Nucleus accumbens (tissue), 56 donors: ENCODE measurements around the gene TGM2.

Experiments
- DNase-seq, 56 donors: peaks; one replicate each; lab custom pipeline; 2025; lab: John Stamatoyannopoulos, UW

Gene TGM2

DNA sequence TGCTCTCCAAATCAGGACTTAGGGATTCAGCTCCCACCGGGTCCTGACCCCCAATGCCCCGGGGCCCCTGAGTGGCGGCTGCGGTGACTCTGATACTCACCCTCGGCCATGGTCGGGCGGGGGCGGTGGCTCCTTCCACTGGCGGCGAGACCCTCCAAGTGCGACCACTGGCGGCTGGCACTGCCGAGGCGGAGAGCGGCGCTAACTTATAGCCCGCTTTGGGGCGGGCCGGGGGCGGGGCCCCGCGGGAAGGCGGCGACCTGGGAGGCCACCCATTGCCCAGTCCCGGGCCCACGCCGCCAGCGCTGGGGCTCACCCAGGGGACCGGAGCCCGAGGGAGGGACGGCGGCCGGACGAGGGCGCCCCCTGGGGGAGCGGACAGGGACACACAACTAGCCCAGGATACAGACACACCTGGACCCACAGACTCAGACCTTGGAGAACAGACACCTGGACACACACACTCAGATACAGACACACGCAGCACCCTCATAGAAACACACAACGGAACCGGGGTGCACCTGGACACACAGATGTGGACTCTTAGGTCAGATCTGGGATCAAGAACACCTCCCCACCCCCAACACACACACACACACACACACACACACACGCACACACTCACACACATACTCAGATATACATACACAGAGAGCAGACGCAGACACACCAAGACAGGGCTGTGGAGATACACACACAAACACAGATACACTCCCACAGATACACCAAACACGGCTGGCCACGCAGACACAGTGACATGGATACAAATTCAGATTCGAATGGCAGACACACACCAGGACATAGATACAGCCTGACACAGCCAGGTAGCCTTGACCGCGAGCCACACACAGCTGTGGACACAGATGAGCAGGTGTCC, at the start of gene TGM2:
TSS of gene TGM2 (minus strand) at position 182 of the 877 bp plus-strand sequence. CDS start at position 110, 72 bp downstream.
- DNase-seq = peak in 9 of 56 donors; percentile 3 to 49 (median 8)

DNA sequence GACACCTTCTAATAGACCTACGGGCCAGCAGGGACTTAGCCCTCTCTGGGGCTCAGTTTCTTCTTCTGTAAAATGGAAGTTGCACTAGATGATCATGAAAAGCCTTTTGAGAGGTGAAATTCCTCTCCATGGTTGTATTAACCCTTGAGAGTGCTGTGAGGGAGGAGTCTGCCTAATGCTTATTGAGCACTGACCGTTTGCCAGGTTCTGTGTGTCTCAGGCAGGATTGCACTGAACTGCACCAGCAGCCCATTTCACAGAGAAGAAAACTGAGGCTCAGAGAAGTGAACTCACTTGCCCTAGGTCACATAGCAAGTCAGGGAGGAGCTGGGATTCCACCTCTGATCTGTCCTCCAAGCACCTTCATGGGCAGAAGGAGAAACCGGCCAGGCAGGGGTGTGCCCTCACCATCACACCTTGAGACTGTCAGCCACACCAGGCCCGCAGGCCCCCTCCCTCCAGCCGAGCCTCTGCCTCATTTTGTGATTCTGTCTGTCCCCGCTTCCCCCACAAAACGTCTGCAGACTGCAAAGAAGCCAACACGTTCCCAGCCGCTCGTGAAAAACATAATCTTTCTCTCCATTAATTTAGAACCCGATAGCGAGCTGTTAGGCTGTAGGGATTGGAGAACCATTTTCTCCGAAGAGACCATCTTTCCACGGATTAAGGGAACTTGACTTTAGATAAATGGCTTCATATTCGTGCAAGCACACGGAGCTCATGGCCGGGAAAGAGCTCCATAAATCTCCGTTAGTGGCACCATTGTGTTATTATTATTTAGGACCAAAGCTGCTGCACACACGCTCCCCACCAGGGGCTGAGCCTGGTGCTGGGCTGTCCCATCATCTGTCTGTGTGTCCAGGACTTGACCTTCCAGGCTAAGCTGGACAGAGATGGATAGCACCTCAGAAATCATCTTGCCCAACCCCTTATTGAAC, 49.5 kb upstream of the TGM2 start:
- DNase-seq = no peak

DNA sequence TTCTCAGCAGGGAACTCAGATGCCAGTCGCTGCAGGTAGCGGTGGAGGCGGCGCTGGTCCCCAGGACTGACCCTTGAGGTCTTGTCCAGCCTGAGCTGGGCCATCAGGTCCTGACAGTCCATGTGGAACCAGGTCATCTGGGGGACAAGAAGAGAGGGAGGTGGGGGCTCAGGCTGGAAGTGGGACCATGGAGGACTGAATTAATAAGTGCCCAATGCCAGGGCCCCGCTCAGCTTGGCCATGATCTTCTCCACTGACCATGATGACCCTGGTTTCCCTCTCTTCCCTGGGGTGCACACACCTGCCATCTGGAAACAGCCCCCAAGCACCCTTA, 48.5 kb upstream of the TGM2 start:
- DNase-seq = no peak

DNA sequence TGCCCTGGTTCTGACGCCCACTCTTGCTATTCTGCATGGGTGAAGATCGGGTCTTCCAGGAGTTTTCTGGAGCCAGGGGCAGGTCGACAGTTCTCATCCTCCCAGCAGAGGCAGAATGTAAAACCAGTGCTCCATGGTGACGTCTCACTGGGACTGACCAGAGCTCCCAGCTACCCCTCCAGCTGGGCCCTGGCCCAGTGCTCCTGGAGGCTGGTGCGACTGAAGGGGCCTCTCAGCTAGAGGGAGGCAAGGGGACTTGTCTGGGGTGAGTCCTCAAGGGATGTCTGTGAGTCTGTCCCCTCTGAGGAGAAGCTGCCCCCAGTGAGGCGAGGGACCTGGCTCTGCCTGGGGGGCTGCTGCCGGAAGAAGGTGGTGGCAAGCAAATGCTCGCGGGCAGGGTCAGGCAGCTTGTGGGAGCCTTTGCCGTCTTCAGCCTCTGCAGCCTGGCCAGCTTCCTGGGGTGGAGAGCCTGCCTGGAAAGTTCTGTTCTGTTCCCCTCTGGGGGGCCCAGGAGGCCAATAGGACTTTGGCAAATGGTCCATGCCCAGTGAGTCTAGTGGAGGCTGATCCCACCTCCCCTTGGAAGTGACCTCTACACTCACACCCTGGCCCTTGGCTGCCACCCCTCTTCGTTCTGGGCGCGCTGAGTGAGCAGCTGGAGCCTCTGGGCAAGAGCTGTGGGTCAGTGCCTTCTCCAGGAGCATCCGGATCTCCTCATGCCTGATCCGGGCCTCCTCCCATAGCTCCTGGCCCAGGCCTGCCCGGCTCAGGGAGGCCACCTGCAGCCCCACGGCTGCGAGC, 47.9 kb upstream of the TGM2 start:
- DNase-seq = peak in 5 of 56 donors; percentile 7 to 45 (median 15)

DNA sequence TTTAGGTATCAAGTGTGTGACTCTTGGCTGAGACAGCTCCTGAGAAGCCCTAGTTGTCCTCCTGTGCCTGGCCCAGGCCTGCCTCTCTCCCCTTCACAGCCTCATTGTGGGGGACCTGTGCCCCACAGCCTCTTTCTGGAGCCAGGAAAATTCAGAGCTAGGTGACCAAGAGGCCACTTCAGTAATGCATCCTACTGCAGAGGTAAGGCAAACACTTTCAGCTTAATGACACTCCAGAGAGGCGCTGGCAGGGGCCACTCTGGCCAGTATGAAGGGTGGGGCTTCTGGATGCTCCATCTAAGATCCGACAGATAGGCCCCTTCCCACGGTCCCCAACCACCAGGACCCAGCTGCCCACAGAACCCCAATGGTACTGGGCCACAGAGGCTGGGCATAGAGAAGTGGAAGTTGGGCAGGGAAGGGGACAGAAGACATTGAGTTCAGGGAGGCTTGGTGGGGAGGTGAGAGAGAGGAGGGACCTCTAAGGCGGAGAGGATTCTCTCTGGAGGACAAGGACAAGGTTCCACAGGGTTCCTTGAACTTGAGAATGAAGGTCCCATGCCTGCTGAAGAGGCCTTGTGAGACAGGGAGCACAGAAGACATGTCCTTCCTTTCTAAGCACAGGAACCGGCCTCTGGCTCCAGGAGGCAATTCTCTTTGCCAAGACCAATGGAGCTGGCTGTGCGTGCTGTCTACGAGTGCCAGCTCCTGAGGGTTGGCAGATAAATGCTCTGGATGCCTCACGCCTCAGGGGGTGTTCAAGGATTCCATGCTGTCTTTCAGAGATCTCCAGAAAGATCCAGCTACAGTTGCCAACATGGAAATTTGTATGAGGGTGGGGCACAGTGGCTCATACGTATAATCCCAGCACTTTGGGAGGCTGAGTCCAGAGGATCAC, 46.4 kb upstream of the TGM2 start:
- DNase-seq = peak in 10 of 56 donors; percentile 11 to 37 (median 18)

GRCh38 chr20:38210741-38211140, 45.7 kb upstream of the TGM2 start:
- peak in 6 of 56 donors; percentile 4 to 31 (median 25) for DNase-seq

GRCh38 chr20:38209736-38210405, 44.8 kb upstream of the TGM2 start:
- no peak for DNase-seq

GRCh38 chr20:38209054-38209675, 44.1 kb upstream of the TGM2 start:
- DNase-seq = no peak

DNA sequence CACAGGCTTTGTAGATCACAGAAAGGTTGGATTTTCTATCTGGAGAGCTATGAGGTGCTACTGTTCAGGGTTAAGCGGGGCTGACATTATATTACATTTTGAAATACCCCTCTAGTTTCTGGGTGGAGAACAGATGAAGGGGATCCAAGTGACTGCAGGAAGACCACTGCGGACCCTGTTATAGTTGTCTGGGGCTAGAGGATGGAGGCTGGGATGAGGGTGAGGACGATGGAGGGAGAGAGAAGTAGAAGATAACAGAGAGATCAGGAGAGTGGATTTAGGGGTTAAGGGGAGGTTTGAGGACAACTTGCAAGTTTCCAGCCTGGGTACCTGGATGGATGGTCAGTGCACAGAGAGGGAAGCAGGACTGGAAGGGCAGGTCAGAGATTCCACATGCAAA, 43.5 kb upstream of the TGM2 start:
- DNase-seq = no peak

- DNase-seq = no peak
These were observed 43.0 kb upstream of the TGM2 start for GRCh38 chr20:38208088-38208487.

GRCh38 chr20:38207621-38208020, 42.6 kb upstream of the TGM2 start:
- no peak for DNase-seq

GRCh38 chr20:38205001-38205400, 39.9 kb upstream of the TGM2 start:
- DNase-seq = no peak

- DNase-seq = no peak
These were observed 38.9 kb upstream of the TGM2 start for GRCh38 chr20:38203981-38204357.

- peak in 25 of 56 donors; percentile 9 to 79 (median 50) for DNase-seq
These were observed 38.4 kb upstream of the TGM2 start for GRCh38 chr20:38203337-38203980.

GRCh38 chr20:38202982-38203293, 37.9 kb upstream of the TGM2 start:
- peak in 2 of 56 donors; percentile 45 to 50 for DNase-seq

DNA sequence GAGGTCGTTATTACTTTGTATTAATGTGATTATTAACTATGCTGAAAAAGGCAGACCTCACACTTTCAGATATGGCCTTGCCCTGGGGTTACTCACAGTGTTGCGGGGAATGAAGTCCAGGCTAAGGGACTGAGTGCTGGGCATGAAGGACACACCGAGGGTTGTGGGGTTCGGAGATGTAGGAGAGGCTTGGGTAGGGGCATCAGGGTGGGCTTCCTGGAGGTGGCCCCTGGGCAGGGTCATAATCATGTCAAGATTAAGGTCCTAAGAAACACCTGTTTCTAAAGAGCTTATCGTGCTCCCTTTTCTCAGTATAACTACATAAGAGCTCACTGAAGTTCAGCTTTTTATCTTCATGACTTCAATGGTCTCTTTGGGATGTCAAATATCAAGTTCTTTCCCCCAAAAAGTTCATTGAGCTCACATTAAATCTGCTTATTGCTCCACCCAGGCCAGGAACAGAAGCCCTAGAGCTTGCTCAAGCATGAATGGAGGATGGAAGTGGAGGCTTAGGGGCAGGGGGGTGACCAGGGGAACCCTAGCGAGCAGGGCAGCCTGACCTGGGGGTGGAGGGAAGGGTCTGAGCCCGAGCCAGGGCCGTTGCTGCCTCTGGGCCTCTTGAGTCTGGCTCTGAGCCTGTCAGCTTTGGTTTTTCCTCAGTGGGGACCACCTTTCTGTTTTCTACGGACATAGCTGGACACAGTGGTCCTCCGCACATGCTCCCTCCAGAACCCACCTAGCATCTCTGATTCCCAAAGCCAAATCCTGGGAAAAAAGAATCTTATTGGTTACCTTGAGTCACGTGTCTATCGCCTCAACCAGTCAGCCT, 37.3 kb upstream of the TGM2 start:
- DNase-seq = no peak

DNA sequence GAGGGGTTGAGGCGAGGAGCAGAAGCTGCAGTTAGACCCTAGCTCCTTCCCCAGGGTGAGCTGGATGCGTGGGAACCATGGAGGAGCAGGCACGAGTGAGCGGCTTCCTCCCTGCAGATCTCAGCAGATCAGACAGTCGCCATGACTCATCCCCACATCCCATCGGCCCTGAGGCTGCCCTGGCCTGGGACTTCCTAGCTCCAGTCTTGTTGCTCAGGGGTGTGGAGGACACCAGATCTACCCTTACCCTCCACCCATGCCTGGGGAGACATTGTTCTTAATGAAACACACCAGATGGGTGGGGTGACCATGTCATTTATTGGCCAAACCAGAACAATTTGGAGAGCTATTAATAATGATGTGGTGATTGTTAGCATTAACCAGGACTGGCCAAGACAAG, 36.3 kb upstream of the TGM2 start:
- no peak for DNase-seq
